Thoracic aorta (tissue), 2 donors: ENCODE measurements around the gene PLA2G4F. TPM values are rescaled to one million over a fixed set of nuclear protein-coding genes. Genes with fewer than 3 reads are reported as not detected.

Experiments used
- ATAC-seq: fragments of 150-250 bp; one replicate; pipeline ENCODE4 v1.8.0; 2017; ENCODE audit warnings: low read depth; ENCODE audit not compliant: insufficient number of reproducible peaks, low FRiP score
- DNase-seq: peaks from one replicate; pipeline ENCODE4 v3.0.0-alpha.2; 2020; ENCODE audit warnings: low spot score
- H3K27ac ChIP-seq, 2 donors: fragments of 200-600 bp; sonication (generic); 1 replicate in 1 of 2; 2 replicates in 1 of 2; pipeline ENCODE4 v1.5.1; 2016; ENCODE audit warnings: mild to moderate bottlenecking in 2 of 2, moderate library complexity in 2 of 2
- H3K27me3 ChIP-seq: fragments of 200-600 bp; sonication (generic); replicated peaks from 2 replicates; pipeline ENCODE4 v1.6.0; 2016; ENCODE audit warnings: mild to moderate bottlenecking; ENCODE audit not compliant: insufficient read depth
- H3K36me3 ChIP-seq: fragments of 200-600 bp; sonication (generic); one replicate; pipeline ENCODE4 v1.5.1; 2016
- H3K4me1 ChIP-seq, 2 donors: fragments of 200-600 bp; sonication (generic); 1 replicate in 1 of 2; 2 replicates in 1 of 2; pipeline versions ENCODE4 v1.5.1 to v1.6.0; 2016; ENCODE audit warnings: low read depth in 2 of 2, mild to moderate bottlenecking in 1 of 2; ENCODE audit not compliant: control insufficient read depth in 1 of 2
- H3K4me3 ChIP-seq: fragments of 200-600 bp; sonication (generic); 2 replicates; pipeline ENCODE4 v1.5.1; 2016; ENCODE audit warnings: mild to moderate bottlenecking
- H3K9me3 ChIP-seq: fragments of 200-600 bp; sonication (generic); 2 replicates; pipeline ENCODE4 v1.5.1; 2016
- total RNA-seq, 2 donors: library from RNA; depleted of rRNA; stranded (reverse); fragments of >200 nt; gene quantifications; one replicate each; pipeline versions ENCODE4 v1.1.0 to v1.2.3, GENCODE V29; 2016
- TF ChIP-seq, protein P1 (sequence below): fragments of 200-600 bp; sonication (generic); IDR thresholded peaks from one replicate; pipeline ENCODE4 v1.5.1; 2019; ENCODE audit warnings: antibody characterized with exemption

PLA2G4F gene
- total RNA-seq, 2 donors from 2014 or later, result 0.27 to 0.78 TPM

DNA sequence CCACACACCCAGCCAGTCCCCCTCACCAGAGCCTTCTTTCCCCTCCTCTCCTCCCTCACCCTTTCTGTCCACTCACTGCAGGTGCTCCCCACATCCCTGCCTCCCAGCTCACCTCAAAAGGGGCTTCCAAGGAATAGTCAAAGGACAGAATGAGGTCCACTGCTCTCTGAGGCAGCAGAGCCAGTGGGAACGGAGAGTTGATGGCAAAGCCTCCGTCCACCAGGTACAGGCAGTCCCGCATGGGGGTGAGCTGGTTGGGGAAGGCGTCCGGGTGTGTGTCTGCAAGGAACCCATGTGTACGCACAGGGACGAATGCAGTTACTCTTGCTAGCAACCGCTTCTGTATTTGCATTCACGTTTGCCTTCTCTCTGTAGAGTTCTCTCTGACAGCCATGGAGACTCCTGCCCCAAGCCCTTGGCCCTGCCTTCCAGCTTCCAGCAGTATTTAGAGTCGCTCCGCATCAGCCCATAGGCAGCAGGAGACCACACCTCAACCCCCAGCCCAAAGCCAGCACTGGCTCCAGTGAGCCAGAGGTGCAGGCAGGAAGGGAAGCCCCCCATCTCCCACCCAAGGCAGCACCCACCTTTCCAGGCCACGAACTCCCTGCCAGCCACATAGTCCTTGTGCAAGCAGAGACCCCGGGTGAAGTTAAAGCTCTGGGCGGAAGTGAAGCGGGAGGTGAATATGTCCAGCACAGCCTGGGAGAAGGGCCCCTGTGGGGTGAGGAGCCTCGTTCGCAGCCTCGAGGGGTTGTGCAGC lies 12.4 kb downstream of the PLA2G4F start:
- DNase-seq (no peak), ATAC-seq (no peak)
- Histone ChIP-seq H3K27ac (no peak overlapping the region), H3K4me1 (no peaks in the 10 kb centered on the region), H3K4me3 (no peak overlapping the region), H3K27me3 (no peaks in the 10 kb centered on the region), H3K36me3 (no peaks in the 10 kb centered on the region), H3K9me3 (no peaks in the 10 kb centered on the region)
- TF ChIP-seq, protein P1, sequence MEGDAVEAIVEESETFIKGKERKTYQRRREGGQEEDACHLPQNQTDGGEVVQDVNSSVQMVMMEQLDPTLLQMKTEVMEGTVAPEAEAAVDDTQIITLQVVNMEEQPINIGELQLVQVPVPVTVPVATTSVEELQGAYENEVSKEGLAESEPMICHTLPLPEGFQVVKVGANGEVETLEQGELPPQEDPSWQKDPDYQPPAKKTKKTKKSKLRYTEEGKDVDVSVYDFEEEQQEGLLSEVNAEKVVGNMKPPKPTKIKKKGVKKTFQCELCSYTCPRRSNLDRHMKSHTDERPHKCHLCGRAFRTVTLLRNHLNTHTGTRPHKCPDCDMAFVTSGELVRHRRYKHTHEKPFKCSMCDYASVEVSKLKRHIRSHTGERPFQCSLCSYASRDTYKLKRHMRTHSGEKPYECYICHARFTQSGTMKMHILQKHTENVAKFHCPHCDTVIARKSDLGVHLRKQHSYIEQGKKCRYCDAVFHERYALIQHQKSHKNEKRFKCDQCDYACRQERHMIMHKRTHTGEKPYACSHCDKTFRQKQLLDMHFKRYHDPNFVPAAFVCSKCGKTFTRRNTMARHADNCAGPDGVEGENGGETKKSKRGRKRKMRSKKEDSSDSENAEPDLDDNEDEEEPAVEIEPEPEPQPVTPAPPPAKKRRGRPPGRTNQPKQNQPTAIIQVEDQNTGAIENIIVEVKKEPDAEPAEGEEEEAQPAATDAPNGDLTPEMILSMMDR, result no peak

DNA sequence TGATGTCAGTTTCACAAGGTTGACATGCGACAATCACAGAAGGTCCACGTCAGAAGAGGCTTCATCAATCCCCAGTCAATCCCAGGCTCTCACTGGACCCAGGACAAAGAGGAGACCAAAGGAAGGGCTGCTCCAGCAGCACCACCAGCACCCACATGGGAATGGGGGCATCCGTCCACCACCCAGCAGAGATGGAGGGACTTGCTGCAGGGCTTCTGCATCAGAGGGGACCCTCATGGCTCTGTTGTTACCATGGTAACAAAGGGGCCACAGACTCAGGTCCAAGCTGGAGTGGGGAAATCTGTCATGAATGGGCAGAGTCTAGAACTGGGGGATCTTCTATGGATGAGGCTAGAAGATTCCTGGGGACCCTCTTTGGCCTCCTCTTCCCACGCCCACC lies 13.1 kb downstream of the PLA2G4F start:
- no peaks in the 10 kb centered on the region for H3K4me1 ChIP-seq
- ATAC-seq (no peak), DNase-seq (no peak)
- no peak overlapping the region for H3K27ac ChIP-seq
- no peaks in the 10 kb centered on the region for H3K36me3 ChIP-seq
- H3K4me3 ChIP-seq, result no peak overlapping the region
- TF ChIP-seq, protein P1, result no peak
- no peaks in the 10 kb centered on the region for H3K27me3 ChIP-seq
- H3K9me3 ChIP-seq, result no peaks in the 10 kb centered on the region

DNA sequence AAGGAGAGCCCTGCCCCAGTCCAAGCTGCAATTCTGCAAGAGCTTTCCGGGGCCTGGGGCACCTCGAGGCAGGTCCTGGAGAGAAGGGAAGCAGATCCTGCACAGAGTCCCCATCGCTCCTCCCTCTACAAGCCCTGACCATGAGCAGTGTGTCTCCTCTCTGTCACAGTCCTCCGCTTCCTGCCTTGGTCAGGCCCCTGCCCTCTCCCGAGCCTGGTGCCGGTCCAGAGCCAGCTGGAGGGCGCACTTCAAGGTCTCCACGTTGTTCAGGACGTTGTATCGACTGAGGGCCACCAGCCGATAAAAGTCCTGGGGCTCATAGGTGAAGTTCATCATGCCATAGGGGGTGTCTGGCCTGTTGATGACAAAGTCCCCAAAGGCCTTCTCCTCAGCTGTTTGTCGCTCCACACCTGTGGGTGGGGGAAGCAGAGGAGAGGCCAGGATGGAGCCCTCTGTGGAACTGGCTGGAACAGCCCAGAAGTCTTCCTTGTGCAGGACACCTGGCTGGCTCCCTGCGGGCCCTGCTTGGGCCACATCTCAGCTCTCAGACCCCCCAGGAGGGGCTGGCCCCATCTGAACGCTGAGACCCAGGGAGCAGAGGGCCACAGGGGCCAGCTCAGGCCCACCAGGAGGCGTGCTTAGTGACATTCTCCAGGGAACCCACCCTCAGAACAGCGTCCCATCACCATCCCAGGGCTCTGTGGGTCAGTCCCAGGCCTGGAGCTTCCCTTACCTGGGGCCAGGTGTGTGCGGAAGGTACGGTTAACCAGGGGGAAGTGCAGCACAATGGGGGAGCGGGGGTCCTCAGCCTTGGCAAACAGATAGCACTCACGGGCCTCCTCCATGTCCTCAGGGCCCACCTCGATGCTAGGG lies 14.4 kb downstream of the PLA2G4F start:
- ATAC-seq, result no peak
- H3K27ac ChIP-seq, result no peak overlapping the region
- no peak overlapping the region for H3K4me3 ChIP-seq
- TF ChIP-seq, protein P1, result no peak
- H3K4me1 ChIP-seq, result no peaks in the 10 kb centered on the region
- no peak for DNase-seq
- H3K36me3 ChIP-seq, result no peaks in the 10 kb centered on the region
- H3K27me3 ChIP-seq, result no peaks in the 10 kb centered on the region
- H3K9me3 ChIP-seq, result no peaks in the 10 kb centered on the region

DNA sequence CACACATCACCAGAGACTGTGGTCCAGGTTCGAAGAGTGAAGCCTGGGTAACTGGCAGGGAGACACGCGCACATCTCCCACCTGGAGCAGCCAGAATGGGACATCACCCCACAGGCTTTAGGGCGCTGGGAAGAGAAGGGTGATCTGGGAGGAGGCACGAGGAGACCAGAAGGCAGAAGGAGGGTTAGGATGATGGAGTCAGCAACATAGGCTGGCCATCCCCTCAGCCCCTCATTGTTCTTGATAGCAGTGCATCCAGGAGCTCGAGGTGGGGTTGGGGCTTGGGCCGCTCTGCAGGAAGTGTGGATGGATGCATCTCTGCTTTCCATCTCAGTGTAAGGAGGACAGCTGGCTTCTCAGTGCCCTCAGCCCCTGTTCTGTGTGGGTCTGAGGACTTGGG lies 15.2 kb downstream of the PLA2G4F start:
- TF ChIP-seq, protein P1, result no peak
- no peak for DNase-seq
- ATAC-seq, result no peak
- Histone ChIP-seq H3K4me3 (no peak overlapping the region), H3K36me3 (no peaks in the 10 kb centered on the region), H3K27me3 (no peaks in the 10 kb centered on the region), H3K27ac (no peak overlapping the region), H3K4me1 (no peaks in the 10 kb centered on the region), H3K9me3 (no peaks in the 10 kb centered on the region)

DNA sequence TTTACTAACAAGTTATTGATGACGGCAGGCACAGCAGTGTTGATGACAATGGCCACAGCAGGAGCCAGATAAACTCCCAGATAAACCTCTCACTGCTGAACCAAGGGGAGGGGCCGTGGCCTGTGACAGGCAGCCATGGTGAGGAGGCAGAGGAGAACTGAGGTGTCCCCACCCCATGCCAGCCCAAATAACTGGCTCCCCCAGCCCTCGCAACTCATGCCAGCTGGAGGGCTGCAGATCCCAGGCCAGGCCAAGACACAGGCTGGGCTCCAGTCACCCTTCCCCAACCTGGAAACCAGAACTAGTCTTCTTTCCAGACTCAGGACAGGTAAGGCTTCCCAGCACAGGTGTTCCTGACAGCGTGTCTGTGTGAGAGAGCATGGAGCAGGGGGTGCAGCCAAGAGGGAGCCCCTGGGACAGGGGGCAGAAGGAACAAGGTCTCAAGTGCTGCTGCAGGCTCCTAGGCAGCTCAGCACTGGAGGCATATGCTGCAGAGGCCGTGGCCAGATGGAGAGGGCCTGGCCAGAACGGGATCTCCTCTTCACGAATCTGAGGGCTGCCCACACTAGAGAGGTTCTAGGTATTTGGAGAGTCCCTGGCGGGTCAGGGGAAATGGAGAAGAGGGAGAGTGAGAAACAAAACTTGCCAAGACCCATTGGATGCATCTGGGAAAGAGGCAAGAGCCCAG lies 15.9 kb downstream of the PLA2G4F start:
- H3K4me3 ChIP-seq, result no peak overlapping the region
- DNase-seq, result no peak

More for the DNA sequence above, 15.9 kb downstream of the PLA2G4F start:
- TF ChIP-seq, protein P1, result no peak
- Histone ChIP-seq H3K27ac (no peak overlapping the region), H3K9me3 (no peaks in the 10 kb centered on the region), H3K27me3 (no peaks in the 10 kb centered on the region), H3K36me3 (no peaks in the 10 kb centered on the region), H3K4me1 (no peaks in the 10 kb centered on the region)
- no peak for ATAC-seq
